Kidney epithelial cell (primary cell): Measurements from ENCODE around the gene TMEM63A. TPM values are rescaled to one million over a fixed set of nuclear protein-coding genes. Genes with fewer than 3 reads are reported as not detected.

Experiments used
- DNase-seq: peaks from one replicate; pipeline ENCODE4 v3.0.0-alpha.2; 2010; ENCODE audit warnings: low read depth
- H3K27me3 ChIP-seq: 2 replicates; pipeline ENCODE4 v1.6.0; 2011; ENCODE audit warnings: low read length; ENCODE audit not compliant: control insufficient read depth, insufficient read depth
- H3K36me3 ChIP-seq: 2 replicates; pipeline ENCODE4 v1.5.1; 2011; ENCODE audit warnings: low read length; ENCODE audit not compliant: control insufficient read depth, insufficient read depth
- H3K4me3 ChIP-seq: 2 replicates; pipeline ENCODE4 v1.5.1; 2011; ENCODE audit warnings: low read depth, mild to moderate bottlenecking, control low read depth, low read length
- total RNA-seq: library from RNA; depleted of rRNA; stranded (reverse); fragments of >200 nt; gene quantifications from 2 replicates; pipeline ENCODE4 v1.2.3, GENCODE V29; 2015
- TF ChIP-seq, protein P1 (sequence below): IDR thresholded peaks from 2 replicates; pipeline ENCODE4 v1.5.1; 2011; ENCODE audit warnings: mild to moderate bottlenecking, moderate library complexity, low read length, control low read depth, inconsistent platforms; ENCODE audit not compliant: insufficient read depth, poor library complexity, severe bottlenecking

Gene TMEM63A
- total RNA-seq, 1 donor from 2014 or later, result 17.5 TPM

GRCh38 chr1:225825078-225825477 lies 57.1 kb downstream of the TMEM63A start:
- no peak for DNase-seq
- H3K4me3 ChIP-seq, result no peak overlapping the region
- peaks cover under 1% of the 10 kb centered on the region for H3K36me3 ChIP-seq
- TF ChIP-seq, protein P1, sequence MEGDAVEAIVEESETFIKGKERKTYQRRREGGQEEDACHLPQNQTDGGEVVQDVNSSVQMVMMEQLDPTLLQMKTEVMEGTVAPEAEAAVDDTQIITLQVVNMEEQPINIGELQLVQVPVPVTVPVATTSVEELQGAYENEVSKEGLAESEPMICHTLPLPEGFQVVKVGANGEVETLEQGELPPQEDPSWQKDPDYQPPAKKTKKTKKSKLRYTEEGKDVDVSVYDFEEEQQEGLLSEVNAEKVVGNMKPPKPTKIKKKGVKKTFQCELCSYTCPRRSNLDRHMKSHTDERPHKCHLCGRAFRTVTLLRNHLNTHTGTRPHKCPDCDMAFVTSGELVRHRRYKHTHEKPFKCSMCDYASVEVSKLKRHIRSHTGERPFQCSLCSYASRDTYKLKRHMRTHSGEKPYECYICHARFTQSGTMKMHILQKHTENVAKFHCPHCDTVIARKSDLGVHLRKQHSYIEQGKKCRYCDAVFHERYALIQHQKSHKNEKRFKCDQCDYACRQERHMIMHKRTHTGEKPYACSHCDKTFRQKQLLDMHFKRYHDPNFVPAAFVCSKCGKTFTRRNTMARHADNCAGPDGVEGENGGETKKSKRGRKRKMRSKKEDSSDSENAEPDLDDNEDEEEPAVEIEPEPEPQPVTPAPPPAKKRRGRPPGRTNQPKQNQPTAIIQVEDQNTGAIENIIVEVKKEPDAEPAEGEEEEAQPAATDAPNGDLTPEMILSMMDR, result no peak
- H3K27me3 ChIP-seq, result no peaks in the 10 kb centered on the region

- H3K27me3 ChIP-seq, result no peaks in the 10 kb centered on the region
- H3K4me3 ChIP-seq, result no peak overlapping the region
- H3K36me3 ChIP-seq, result no peaks in the 10 kb centered on the region
- TF ChIP-seq, protein P1, result no peak
- no peak for DNase-seq
Measured at GRCh38 chr1:225824533-225824941, 57.6 kb downstream of the TMEM63A start.

DNA sequence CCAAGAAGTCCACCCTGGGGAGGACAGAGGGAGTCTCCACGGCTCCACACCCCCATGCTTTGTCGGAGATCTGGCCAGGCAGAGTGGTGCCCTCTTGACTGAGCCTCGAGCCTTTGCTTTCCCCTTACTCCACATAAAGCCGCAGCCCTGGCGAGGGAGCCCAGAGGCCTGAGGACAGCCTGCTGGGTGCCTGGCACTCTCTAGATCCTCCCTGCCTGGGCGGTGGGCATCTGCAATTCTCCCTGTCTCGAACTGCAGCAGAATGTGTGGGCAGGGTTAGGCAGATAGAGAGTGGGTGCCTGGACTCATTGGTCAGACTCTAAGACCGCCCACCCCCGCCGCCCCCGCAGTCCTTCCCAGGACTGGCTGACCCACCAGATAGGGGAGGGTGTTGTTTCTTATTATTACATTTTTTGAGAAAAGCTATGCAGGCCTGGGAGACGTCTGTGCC lies 58.3 kb downstream of the TMEM63A start:
- Histone ChIP-seq H3K27me3 (no peaks in the 10 kb centered on the region), H3K36me3 (no peaks in the 10 kb centered on the region), H3K4me3 (no peak overlapping the region)
- TF ChIP-seq, protein P1, result no peak
- DNase-seq, result no peak

GRCh38 chr1:225822655-225823403 lies 59.4 kb downstream of the TMEM63A start:
- Histone ChIP-seq H3K36me3 (no peaks in the 10 kb centered on the region), H3K27me3 (no peaks in the 10 kb centered on the region), H3K4me3 (no peak overlapping the region)
- DNase-seq, result no peak
- TF ChIP-seq, protein P1, result no peak

DNA sequence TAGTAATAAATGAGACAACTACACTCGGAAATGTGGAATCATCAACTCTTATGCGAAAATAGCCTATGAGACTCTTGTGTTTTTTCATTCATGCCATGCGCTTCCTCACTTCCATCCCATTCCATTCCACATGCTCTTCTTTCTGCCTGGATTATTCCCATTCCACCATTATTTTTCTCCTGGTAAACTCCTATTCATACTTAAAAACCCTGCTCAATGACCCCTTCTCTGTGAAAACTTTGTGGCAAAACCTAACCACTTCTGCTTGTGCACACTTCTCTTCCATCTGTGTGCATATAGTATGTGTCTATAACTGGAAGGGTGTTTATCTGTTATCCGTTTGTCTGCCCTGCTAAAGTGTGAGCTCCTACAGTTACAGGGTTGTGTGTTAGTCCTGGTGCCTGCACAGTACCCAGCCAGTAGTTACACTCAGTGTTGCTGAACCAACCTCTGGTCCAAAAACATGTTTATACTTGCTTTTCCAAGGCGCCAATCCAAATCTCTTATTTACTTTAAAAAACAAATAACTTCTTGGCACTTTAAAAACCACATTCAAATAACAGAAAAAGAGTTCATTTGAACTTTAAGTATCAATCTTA lies 61.6 kb downstream of the TMEM63A start:
- H3K4me3 ChIP-seq, result no peak overlapping the region
- no peaks in the 10 kb centered on the region for H3K36me3 ChIP-seq
- TF ChIP-seq, protein P1, result no peak
- DNase-seq, result no peak
- no peaks in the 10 kb centered on the region for H3K27me3 ChIP-seq
